ENCODE measurements around the gene IGFBP6. TPM values are rescaled to one million over a fixed set of nuclear protein-coding genes. Genes with fewer than 3 reads are reported as not detected.

The IGFBP6 gene
- total RNA-seq, 3 donors from 2014 or later = 10.0 to 93.4 (median 27.1) TPM

DNA sequence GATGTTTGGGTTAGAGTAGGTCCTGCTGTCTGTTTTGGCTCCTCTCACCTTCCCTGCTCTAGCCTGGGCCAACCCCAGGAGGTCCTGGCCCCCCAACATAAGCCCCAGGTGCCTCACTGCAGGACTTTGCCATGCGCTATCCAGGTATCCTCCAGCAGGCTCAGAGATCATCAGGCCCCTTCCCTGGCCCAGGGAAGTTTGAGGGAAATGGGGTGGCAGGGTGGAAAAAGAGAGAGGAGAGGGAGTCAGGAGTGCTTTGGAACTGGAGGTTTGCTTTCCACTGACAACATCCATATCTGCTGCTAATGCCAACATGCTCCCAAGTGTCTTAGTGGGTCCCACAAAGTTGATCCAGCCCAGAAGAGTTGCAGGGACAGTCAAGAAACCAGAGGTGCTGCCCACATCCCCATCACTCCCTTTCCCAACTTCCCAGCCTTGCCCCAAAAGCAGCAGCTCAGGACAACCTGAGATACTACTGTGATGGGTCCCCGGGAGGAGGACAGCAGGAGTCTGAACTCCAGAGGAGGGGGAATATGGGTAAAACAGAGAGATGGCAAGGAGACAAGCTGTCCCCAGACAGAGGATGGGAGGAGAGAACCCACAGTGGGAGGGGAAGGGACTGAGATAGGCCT is 46.9 kb upstream of the IGFBP6 start:
- Histone ChIP-seq H3K4me3 (no peak overlapping the region), H3K36me3 (ENCODE audit: low read depth) (no peaks in the 10 kb centered on the region), H3K9me3 (no peaks in the 10 kb centered on the region), H3K4me1 (ENCODE audit: low read depth) (peaks cover 65% of the 10 kb centered on the region)
- TF ChIP-seq, protein P1, sequence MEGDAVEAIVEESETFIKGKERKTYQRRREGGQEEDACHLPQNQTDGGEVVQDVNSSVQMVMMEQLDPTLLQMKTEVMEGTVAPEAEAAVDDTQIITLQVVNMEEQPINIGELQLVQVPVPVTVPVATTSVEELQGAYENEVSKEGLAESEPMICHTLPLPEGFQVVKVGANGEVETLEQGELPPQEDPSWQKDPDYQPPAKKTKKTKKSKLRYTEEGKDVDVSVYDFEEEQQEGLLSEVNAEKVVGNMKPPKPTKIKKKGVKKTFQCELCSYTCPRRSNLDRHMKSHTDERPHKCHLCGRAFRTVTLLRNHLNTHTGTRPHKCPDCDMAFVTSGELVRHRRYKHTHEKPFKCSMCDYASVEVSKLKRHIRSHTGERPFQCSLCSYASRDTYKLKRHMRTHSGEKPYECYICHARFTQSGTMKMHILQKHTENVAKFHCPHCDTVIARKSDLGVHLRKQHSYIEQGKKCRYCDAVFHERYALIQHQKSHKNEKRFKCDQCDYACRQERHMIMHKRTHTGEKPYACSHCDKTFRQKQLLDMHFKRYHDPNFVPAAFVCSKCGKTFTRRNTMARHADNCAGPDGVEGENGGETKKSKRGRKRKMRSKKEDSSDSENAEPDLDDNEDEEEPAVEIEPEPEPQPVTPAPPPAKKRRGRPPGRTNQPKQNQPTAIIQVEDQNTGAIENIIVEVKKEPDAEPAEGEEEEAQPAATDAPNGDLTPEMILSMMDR (IDR thresholded peaks at IDR 0.05) = no peak
- intact Hi-C loops (cut with DNase I, micrococcal nuclease) = no loop called here
- ATAC-seq (no peak), DNase-seq (peak in 1 of 3 donors; percentile 14)

DNA sequence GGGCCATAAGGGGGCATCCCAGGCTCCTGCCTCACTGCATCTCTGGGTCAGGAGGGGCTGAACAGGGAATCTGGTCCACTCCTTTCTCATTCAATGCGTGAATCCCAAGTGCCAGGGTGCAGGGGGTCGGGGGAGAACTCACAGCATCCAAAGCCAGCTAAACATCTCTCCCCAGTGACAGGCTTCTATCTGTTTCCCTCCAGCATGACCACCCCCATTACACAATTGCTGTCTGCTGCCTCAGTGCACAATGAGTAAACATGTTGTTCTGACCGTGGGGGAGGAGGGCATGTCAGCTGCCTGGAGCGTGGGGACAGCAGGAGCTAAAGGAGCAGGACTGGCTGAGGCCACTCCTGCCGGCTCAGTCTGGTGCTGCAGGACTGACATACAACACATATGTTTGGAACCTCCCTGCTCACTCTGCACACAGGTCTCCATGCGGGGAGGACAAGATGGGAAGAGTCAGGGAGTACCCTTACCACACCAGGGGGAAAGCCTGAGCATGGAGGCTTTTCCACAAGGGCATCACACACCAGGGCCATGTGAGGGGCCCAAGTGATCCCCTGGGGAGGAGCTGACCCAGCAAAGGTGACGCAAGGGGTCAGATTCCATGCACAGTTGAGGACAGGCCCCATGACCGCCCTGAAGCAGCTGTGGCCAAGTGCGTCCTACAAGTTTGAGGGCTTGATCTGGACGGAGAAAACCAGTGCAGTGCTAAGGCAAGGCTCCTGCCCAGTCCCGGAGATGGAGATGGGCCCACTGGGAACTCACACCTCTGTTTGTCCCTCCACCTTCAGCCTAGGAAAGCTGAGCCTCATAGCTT is 46.2 kb upstream of the IGFBP6 start:
- TF ChIP-seq, protein P1 (IDR thresholded peaks at IDR 0.05) = no peak
- Histone ChIP-seq H3K4me3 (no peak overlapping the region), H3K9me3 (no peaks in the 10 kb centered on the region), H3K4me1 (ENCODE audit: low read depth) (peaks cover 59% of the 10 kb centered on the region), H3K36me3 (ENCODE audit: low read depth) (no peaks in the 10 kb centered on the region)
- DNase-seq (peak; percentile 50 to 75 (median 54)), ATAC-seq (no peak)
- intact Hi-C loops (cut with DNase I, micrococcal nuclease) = no loop called here

DNA sequence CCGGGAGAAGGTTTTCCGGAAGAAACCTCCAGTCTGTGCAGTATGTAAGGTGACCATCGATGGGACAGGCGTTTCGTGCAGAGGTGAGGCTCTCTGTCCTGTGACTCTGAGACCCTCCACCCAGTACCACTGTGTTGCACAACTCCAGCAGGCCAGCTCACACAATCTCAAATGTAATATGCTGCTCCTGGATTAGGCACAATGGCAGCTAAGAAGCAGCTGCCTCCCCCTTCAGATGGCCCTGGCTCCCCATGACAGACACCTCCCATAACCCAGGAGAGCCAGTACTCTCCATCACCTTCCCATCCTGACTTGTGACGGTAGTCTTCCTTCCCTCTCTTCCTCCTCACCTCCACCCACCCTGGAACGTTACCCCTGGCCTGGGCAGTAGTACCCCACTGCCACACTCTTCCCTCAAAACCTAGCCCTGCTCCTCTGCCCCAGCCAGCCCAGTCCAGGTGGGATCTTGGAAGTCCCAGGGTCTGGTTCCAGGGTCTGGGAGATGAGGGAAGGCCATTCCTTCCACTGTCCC is 45.5 kb upstream of the IGFBP6 start:
- TF ChIP-seq, protein P1 (IDR thresholded peaks at IDR 0.05) = no peak
- Histone ChIP-seq H3K4me3 (no peak overlapping the region), H3K36me3 (ENCODE audit: low read depth) (no peaks in the 10 kb centered on the region), H3K9me3 (no peaks in the 10 kb centered on the region), H3K4me1 (ENCODE audit: low read depth) (peaks cover 56% of the 10 kb centered on the region)
- ATAC-seq (no peak), DNase-seq (no peak)
- intact Hi-C loops (cut with DNase I, micrococcal nuclease) = no loop called here

DNA sequence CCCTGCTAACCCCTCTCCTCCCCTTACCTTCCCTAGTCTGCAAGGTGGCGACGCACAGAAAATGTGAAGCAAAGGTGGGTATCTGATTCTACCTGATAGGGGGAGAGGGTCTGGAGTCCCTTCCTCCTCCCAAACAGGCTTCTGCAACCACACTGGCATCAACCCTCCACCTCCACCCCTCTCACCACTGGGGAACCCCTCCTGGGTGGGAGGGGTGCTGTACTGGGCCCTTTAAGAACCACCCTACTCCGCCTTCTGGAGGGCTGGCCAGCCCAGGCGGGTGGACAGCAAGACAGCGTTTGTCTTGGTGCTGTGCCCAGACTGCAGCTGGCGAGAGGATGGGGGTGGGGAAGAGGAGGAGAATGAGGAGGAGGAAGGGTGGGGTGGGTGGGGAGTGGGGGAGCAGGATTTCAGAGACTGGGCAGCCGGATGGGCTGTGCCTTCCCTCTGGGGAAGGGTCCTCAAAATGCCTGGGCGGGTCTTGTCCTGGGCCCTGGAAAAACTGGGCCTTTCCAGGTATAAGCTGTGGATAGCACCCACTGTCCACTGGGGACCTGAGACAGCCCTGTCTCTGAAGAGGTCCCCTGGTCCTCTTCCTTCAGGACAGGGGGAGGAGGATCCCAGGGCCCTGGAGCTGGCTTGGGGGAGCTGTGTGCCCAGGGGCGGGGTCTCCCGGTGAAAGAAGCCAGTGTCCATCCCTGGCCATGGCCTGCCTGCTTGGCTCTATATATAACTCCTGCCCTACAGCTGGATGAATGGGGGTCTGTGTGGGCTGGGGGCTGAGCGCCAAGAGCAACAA is 44.8 kb upstream of the IGFBP6 start:
- intact Hi-C loops (cut with DNase I, micrococcal nuclease) = no loop called here
- peak; percentile 91 to 93 (median 93) for DNase-seq
- TF ChIP-seq, protein P1 (IDR thresholded peaks at IDR 0.05) = no peak
- H3K4me1 ChIP-seq (ENCODE audit: low read depth) = peaks cover 54% of the 10 kb centered on the region
- H3K9me3 ChIP-seq = no peaks in the 10 kb centered on the region
- no peak overlapping the region for H3K4me3 ChIP-seq
- peak; percentile 40 for ATAC-seq
- H3K36me3 ChIP-seq (ENCODE audit: low read depth) = no peaks in the 10 kb centered on the region
